GM23338 (cell line): Measurements from ENCODE around the gene GPR143. TPM values are rescaled to one million over a fixed set of nuclear protein-coding genes. Genes with fewer than 3 reads are reported as not detected.

Source experiments
- ATAC-seq: fragments of 200-7000 bp; cut with Tn5 transposase; 3 replicates; pipeline ENCODE4 v1.9.1; 2020
- DNase-seq: peaks from one replicate; pipeline ENCODE4 v3.0.0-alpha.2; 2015; ENCODE audit warnings: low spot score
- H2AFZ ChIP-seq: fragments of 200-600 bp; sonication (generic); 2 replicates; pipeline ENCODE4 v1.8.0; 2016; ENCODE audit warnings: antibody characterized with exemption, mild to moderate bottlenecking, moderate library complexity
- H3F3A ChIP-seq: fragments of 200-600 bp; sonication (generic); replicated peaks from 2 replicates; pipeline ENCODE4 v1.8.0; 2017; ENCODE audit warnings: antibody characterized with exemption, mixed run types, low read depth
- H3K27ac ChIP-seq: fragments of 200-600 bp; sonication (generic); 2 replicates; pipeline ENCODE4 v1.6.1; 2016; ENCODE audit warnings: low read depth
- H3K27me3 ChIP-seq: fragments of 200-600 bp; sonication (generic); 2 replicates; pipeline ENCODE4 v1.8.0; 2016; ENCODE audit warnings: mild to moderate bottlenecking, mixed run types, moderate library complexity; ENCODE audit not compliant: insufficient read depth
- H3K36me3 ChIP-seq: fragments of 200-600 bp; sonication (generic); 2 replicates; pipeline ENCODE4 v1.8.0; 2016; ENCODE audit warnings: mild to moderate bottlenecking; ENCODE audit not compliant: insufficient read depth
- H3K4me1 ChIP-seq: fragments of 200-600 bp; sonication (generic); 2 replicates; pipeline ENCODE4 v1.8.0; 2016; ENCODE audit warnings: mild to moderate bottlenecking, moderate library complexity; ENCODE audit not compliant: insufficient read depth
- H3K4me2 ChIP-seq: fragments of 200-600 bp; sonication (generic); 2 replicates; pipeline ENCODE4 v1.7.1; 2017; ENCODE audit warnings: mixed run types
- H3K4me3 ChIP-seq: fragments of 200-600 bp; sonication (generic); 2 replicates; pipeline ENCODE4 v1.6.1; 2016; ENCODE audit warnings: mixed run types
- H3K79me2 ChIP-seq: fragments of 200-600 bp; sonication (generic); replicated peaks from 2 replicates; pipeline ENCODE4 v1.8.0; 2017; ENCODE audit warnings: mild to moderate bottlenecking; ENCODE audit not compliant: insufficient read depth
- H3K9me2 ChIP-seq: fragments of 200-600 bp; sonication (generic); 2 replicates; pipeline ENCODE4 v1.8.0; 2017; ENCODE audit not compliant: insufficient read depth
- H4K20me1 ChIP-seq: fragments of 200-600 bp; sonication (generic); replicated peaks from 2 replicates; pipeline ENCODE4 v1.8.0; 2017; ENCODE audit warnings: mild to moderate bottlenecking; ENCODE audit not compliant: insufficient read depth
- H3K27ac Mint-ChIP-seq: 2 replicates; pipeline ENCODE4 v1.8.0; 2020; ENCODE audit warnings: inconsistent platforms, mild to moderate bottlenecking, moderate library complexity, mixed read lengths
- H3K27me3 Mint-ChIP-seq: 3 replicates; pipeline ENCODE4 v1.8.0; 2022; ENCODE audit warnings: low read depth, mild to moderate bottlenecking, moderate library complexity, mixed read lengths, inconsistent platforms; ENCODE audit not compliant: insufficient read depth, poor library complexity
- H3K36me3 Mint-ChIP-seq: 3 replicates; pipeline ENCODE4 v1.8.0; 2021; ENCODE audit warnings: low read depth, mild to moderate bottlenecking, inconsistent platforms, moderate library complexity, mixed read lengths
- H3K4me1 Mint-ChIP-seq: 3 replicates; pipeline ENCODE4 v1.8.0; 2020; ENCODE audit warnings: mild to moderate bottlenecking, inconsistent platforms, mixed read lengths
- H3K4me3 Mint-ChIP-seq: 3 replicates; pipeline ENCODE4 v1.8.0; 2021; ENCODE audit warnings: moderate library complexity, mild to moderate bottlenecking, inconsistent platforms, mixed read lengths
- H3K9me3 Mint-ChIP-seq: 3 replicates; pipeline ENCODE4 v1.8.0; 2020; ENCODE audit warnings: moderate library complexity, mild to moderate bottlenecking, inconsistent platforms, mixed read lengths
- CREB1 ChIP-seq: fragments of 250-450 bp; sonication (Bioruptor Pico); IDR thresholded peaks from 2 replicates; pipeline ENCODE4 v1.5.0; 2020; ENCODE audit warnings: low read depth, mild to moderate bottlenecking, moderate library complexity
- EZH2 ChIP-seq: fragments of 200-600 bp; sonication (generic); IDR thresholded peaks from one replicate; pipeline ENCODE4 v1.8.0; 2017; ENCODE audit warnings: antibody characterized with exemption, mild to moderate bottlenecking, low read depth; ENCODE audit not compliant: unreplicated experiment
- EZH2phosphoT487 ChIP-seq: fragments of 200-600 bp; sonication (generic); IDR thresholded peaks from one replicate; pipeline ENCODE4 v1.8.1; 2018; ENCODE audit warnings: antibody characterized with exemption; ENCODE audit not compliant: unreplicated experiment
- JUNB ChIP-seq: IDR thresholded peaks from one replicate; pipeline ENCODE4 v1.6.1; 2016; ENCODE audit warnings: antibody characterized with exemption; ENCODE audit not compliant: unreplicated experiment
- NANOG ChIP-seq: IDR thresholded peaks from 2 replicates; pipeline ENCODE4 v1.6.1; 2016; ENCODE audit warnings: antibody characterized with exemption, borderline replicate concordance
- POLR2AphosphoS5 ChIP-seq: IDR thresholded peaks from 2 replicates; pipeline ENCODE4 v1.6.1; 2016; ENCODE audit warnings: antibody characterized with exemption, low read depth
- STAT1 ChIP-seq: IDR thresholded peaks from one replicate; pipeline ENCODE4 v1.6.1; 2016; ENCODE audit warnings: antibody characterized with exemption; ENCODE audit not compliant: unreplicated experiment
- ZNF114 ChIP-seq: fragments of 250-450 bp; sonication (Bioruptor Pico); IDR thresholded peaks from 2 replicates; pipeline ENCODE4 v1.5.0; 2020; ENCODE audit warnings: mild to moderate bottlenecking, moderate library complexity
- polyA plus RNA-seq: library from polyadenylated mRNA; unstranded; fragments of >200 nt; fragmentation: Nextera tagmentation; extraction: Ambion mirVana; gene quantifications from 2 replicates; pipeline ENCODE4 v1.2.1, GENCODE V29; 2016
- total RNA-seq: library from RNA; depleted of rRNA; stranded (reverse); fragments of >200 nt; shearing (Covaris generic); gene quantifications from 2 replicates; pipeline ENCODE4 v1.2.3, GENCODE V29; 2014
- TF ChIP-seq, protein P1 (sequence below): IDR thresholded peaks from 2 replicates; pipeline ENCODE4 v1.6.1; 2016; ENCODE audit warnings: antibody characterized with exemption
- TF ChIP-seq, protein P2 (sequence below): IDR thresholded peaks from one replicate; pipeline ENCODE4 v1.6.1; 2018; ENCODE audit warnings: antibody characterized with exemption; ENCODE audit not compliant: unreplicated experiment
- TF ChIP-seq, protein P3 (sequence below): fragments of 250-450 bp; sonication (Bioruptor Pico); IDR thresholded peaks from 2 replicates; pipeline ENCODE4 v1.5.0; 2020; ENCODE audit warnings: mild to moderate bottlenecking, moderate library complexity

The GPR143 gene
- total and polyA plus RNA-seq, 2 experiments from 2014 or later = 7.4 to 13.0 TPM

DNA sequence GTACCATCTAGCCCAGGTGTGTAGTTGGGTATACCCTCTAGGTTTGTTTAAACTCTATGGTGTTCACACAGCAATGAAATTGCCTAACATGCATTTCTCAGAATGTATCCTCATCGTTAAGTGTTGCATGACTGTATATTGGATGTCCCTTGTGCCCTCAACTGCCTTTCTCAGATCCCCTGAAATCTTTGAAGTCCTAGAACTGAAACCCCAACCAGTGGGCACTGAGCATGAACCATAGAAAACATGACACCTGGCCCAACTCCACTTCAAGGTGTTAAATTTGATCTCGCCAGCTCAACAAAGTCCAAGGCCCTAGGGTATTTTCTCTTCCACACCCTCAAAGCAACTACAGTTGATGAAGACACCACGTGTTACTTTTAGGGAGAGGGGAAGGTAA, 35.6 kb downstream of the GPR143 start:
- Mint-ChIP-seq H3K27ac (no peak overlapping the region), H3K4me3 (no peak overlapping the region), H3K4me1 (no peaks in the 10 kb centered on the region; the same call in 2 of the 3 replicates), H3K9me3 (peaks cover 41% of the 10 kb centered on the region), H3K36me3 (peaks cover 64% of the 10 kb centered on the region), H3K27me3 (peaks cover 3% of the 10 kb centered on the region)
- H3K9me2 ChIP-seq = no peaks in the 10 kb centered on the region
- no peaks in the 10 kb centered on the region for H3F3A ChIP-seq
- no peaks in the 10 kb centered on the region for H3K4me1 ChIP-seq
- no peak for DNase-seq
- no peaks in the 10 kb centered on the region for H3K27me3 ChIP-seq
- no peak overlapping the region for H3K4me3 ChIP-seq
- no peak overlapping the region for H3K4me2 ChIP-seq
- H3K27ac ChIP-seq = no peak overlapping the region
- H3K79me2 ChIP-seq = no peaks in the 10 kb centered on the region
- no peak for ATAC-seq
- no peak for TF ChIP-seq STAT1
- no peaks in the 10 kb centered on the region for H4K20me1 ChIP-seq
- H3K36me3 ChIP-seq = peaks cover 4% of the 10 kb centered on the region; the same call in 1 of the 2 replicates
- no peak overlapping the region for H2AFZ ChIP-seq

DNA sequence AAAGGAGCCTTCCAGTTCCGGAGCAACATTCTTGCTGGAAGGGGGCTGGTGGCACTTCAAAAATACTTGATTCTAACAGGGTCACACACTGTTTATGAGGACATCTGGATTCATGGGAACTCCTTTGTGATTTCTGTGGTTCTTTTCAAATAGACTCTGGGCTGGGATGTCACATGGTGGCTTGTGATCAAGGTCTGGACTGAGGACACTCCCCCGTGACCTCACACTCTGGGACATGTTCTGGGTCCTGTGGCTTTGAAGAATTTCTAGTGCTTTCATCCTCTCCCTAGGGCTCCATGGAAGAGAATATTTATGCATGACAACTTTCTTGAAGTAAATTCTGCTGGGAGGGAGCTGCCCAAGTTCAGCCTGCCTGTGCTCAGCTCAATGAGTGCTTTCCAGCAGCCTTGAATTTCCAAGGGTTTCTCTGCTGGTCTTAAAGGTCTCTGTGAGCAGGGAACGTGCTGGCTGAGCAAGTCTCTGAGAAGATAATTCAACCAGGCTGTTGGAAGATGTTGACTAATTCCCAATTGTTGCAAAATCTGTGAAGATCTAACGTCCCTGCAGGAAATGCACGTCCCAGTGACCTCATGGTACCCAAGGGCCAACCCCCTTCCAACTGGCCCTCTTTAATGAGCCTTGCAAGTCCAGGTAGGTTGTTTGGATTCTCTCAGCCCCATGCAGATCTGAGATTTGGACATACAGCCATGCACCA, 36.3 kb downstream of the GPR143 start:
- Histone ChIP-seq H3K79me2 (no peaks in the 10 kb centered on the region), H3K9me2 (no peaks in the 10 kb centered on the region), H3K4me1 (no peaks in the 10 kb centered on the region), H2AFZ (no peak overlapping the region), H4K20me1 (no peaks in the 10 kb centered on the region), H3F3A (no peaks in the 10 kb centered on the region), H3K36me3 (peaks cover 4% of the 10 kb centered on the region; the same call in 1 of the 2 replicates), H3K4me2 (no peak overlapping the region), H3K4me3 (no peak overlapping the region), H3K27me3 (no peaks in the 10 kb centered on the region), H3K27ac (no peak overlapping the region)
- Mint-ChIP-seq H3K36me3 (peaks cover 67% of the 10 kb centered on the region), H3K9me3 (peaks cover 48% of the 10 kb centered on the region), H3K4me1 (no peaks in the 10 kb centered on the region; the same call in 2 of the 3 replicates), H3K4me3 (no peak overlapping the region), H3K27me3 (peaks cover 3% of the 10 kb centered on the region), H3K27ac (no peak overlapping the region)
- ATAC-seq (no peak), DNase-seq (no peak)
- TF ChIP-seq STAT1 (no peak), EZH2 (no peak), ZNF114 (no peak), JUNB (no peak), CREB1 (no peak), EZH2phosphoT487 (no peak), POLR2AphosphoS5 (no peak), NANOG (no peak)
- TF ChIP-seq, protein P1, sequence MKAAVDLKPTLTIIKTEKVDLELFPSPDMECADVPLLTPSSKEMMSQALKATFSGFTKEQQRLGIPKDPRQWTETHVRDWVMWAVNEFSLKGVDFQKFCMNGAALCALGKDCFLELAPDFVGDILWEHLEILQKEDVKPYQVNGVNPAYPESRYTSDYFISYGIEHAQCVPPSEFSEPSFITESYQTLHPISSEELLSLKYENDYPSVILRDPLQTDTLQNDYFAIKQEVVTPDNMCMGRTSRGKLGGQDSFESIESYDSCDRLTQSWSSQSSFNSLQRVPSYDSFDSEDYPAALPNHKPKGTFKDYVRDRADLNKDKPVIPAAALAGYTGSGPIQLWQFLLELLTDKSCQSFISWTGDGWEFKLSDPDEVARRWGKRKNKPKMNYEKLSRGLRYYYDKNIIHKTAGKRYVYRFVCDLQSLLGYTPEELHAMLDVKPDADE = no peak
- TF ChIP-seq, protein P2, sequence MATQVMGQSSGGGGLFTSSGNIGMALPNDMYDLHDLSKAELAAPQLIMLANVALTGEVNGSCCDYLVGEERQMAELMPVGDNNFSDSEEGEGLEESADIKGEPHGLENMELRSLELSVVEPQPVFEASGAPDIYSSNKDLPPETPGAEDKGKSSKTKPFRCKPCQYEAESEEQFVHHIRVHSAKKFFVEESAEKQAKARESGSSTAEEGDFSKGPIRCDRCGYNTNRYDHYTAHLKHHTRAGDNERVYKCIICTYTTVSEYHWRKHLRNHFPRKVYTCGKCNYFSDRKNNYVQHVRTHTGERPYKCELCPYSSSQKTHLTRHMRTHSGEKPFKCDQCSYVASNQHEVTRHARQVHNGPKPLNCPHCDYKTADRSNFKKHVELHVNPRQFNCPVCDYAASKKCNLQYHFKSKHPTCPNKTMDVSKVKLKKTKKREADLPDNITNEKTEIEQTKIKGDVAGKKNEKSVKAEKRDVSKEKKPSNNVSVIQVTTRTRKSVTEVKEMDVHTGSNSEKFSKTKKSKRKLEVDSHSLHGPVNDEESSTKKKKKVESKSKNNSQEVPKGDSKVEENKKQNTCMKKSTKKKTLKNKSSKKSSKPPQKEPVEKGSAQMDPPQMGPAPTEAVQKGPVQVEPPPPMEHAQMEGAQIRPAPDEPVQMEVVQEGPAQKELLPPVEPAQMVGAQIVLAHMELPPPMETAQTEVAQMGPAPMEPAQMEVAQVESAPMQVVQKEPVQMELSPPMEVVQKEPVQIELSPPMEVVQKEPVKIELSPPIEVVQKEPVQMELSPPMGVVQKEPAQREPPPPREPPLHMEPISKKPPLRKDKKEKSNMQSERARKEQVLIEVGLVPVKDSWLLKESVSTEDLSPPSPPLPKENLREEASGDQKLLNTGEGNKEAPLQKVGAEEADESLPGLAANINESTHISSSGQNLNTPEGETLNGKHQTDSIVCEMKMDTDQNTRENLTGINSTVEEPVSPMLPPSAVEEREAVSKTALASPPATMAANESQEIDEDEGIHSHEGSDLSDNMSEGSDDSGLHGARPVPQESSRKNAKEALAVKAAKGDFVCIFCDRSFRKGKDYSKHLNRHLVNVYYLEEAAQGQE = no peak
- TF ChIP-seq, protein P3, sequence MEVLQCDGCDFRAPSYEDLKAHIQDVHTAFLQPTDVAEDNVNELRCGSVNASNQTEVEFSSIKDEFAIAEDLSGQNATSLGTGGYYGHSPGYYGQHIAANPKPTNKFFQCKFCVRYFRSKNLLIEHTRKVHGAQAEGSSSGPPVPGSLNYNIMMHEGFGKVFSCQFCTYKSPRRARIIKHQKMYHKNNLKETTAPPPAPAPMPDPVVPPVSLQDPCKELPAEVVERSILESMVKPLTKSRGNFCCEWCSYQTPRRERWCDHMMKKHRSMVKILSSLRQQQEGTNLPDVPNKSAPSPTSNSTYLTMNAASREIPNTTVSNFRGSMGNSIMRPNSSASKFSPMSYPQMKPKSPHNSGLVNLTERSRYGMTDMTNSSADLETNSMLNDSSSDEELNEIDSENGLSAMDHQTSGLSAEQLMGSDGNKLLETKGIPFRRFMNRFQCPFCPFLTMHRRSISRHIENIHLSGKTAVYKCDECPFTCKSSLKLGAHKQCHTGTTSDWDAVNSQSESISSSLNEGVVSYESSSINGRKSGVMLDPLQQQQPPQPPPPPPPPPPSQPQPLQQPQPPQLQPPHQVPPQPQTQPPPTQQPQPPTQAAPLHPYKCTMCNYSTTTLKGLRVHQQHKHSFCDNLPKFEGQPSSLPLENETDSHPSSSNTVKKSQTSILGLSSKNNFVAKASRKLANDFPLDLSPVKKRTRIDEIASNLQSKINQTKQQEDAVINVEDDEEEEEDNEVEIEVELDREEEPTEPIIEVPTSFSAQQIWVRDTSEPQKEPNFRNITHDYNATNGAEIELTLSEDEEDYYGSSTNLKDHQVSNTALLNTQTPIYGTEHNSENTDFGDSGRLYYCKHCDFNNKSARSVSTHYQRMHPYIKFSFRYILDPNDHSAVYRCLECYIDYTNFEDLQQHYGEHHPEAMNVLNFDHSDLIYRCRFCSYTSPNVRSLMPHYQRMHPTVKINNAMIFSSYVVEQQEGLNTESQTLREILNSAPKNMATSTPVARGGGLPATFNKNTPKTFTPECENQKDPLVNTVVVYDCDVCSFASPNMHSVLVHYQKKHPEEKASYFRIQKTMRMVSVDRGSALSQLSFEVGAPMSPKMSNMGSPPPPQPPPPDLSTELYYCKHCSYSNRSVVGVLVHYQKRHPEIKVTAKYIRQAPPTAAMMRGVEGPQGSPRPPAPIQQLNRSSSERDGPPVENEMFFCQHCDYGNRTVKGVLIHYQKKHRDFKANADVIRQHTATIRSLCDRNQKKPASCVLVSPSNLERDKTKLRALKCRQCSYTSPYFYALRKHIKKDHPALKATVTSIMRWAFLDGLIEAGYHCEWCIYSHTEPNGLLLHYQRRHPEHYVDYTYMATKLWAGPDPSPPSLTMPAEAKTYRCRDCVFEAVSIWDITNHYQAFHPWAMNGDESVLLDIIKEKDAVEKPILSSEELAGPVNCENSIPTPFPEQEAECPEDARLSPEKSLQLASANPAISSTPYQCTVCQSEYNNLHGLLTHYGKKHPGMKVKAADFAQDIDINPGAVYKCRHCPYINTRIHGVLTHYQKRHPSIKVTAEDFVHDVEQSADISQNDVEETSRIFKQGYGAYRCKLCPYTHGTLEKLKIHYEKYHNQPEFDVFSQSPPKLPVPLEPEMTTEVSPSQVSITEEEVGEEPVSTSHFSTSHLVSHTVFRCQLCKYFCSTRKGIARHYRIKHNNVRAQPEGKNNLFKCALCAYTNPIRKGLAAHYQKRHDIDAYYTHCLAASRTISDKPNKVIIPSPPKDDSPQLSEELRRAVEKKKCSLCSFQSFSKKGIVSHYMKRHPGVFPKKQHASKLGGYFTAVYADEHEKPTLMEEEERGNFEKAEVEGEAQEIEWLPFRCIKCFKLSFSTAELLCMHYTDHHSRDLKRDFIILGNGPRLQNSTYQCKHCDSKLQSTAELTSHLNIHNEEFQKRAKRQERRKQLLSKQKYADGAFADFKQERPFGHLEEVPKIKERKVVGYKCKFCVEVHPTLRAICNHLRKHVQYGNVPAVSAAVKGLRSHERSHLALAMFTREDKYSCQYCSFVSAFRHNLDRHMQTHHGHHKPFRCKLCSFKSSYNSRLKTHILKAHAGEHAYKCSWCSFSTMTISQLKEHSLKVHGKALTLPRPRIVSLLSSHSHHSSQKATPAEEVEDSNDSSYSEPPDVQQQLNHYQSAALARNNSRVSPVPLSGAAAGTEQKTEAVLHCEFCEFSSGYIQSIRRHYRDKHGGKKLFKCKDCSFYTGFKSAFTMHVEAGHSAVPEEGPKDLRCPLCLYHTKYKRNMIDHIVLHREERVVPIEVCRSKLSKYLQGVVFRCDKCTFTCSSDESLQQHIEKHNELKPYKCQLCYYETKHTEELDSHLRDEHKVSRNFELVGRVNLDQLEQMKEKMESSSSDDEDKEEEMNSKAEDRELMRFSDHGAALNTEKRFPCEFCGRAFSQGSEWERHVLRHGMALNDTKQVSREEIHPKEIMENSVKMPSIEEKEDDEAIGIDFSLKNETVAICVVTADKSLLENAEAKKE (CRISPR knock-in tag) = no peak
